MM.1S (cell line): ENCODE results near the gene GDF7.

Source experiments
- EZH2 ChIP-seq: fragments of 300-600 bp; sonication (generic); optimal IDR thresholded peaks from 2 replicates; pipeline ENCODE3; 2017; ENCODE audit warnings: low read depth, mild to moderate bottlenecking, antibody characterized with exemption, low read length, mixed read lengths
- TF ChIP-seq, protein P1 (sequence below): fragments of 300-600 bp; sonication (generic); IDR thresholded peaks from 2 replicates; pipeline ENCODE4 v1.5.1; 2016; ENCODE audit warnings: antibody characterized with exemption, low read length, mixed read lengths

DNA sequence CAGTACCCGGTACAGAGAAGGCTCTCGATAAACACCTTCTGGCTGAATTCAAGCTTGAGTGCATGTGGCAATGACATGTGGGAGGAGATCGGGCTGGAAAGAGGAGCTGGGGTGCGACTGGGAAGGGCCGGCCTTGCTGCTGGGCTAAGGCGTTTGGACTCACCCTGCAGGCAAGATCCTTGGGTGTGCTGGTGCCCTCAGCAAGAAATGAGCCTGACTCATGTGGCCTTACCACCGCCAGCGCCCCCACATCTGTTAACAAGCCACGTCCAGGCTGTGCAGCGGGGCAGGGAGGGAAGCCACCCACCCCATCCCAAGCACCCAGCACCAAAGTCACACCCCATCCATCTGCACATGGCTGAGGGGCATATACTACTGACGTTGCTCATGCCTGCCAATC, 17.4 kb upstream of the GDF7 start:
- TF ChIP-seq, protein P1, sequence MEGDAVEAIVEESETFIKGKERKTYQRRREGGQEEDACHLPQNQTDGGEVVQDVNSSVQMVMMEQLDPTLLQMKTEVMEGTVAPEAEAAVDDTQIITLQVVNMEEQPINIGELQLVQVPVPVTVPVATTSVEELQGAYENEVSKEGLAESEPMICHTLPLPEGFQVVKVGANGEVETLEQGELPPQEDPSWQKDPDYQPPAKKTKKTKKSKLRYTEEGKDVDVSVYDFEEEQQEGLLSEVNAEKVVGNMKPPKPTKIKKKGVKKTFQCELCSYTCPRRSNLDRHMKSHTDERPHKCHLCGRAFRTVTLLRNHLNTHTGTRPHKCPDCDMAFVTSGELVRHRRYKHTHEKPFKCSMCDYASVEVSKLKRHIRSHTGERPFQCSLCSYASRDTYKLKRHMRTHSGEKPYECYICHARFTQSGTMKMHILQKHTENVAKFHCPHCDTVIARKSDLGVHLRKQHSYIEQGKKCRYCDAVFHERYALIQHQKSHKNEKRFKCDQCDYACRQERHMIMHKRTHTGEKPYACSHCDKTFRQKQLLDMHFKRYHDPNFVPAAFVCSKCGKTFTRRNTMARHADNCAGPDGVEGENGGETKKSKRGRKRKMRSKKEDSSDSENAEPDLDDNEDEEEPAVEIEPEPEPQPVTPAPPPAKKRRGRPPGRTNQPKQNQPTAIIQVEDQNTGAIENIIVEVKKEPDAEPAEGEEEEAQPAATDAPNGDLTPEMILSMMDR: no peak
- no peak for TF ChIP-seq EZH2
